Measurements from ENCODE around the gene KNTC1.

GRCh38 chr12:122584177-122584863 lies 57.3 kb downstream of the KNTC1 start:
- TF ChIP-seq RXRA (IDR thresholded peaks at IDR 0.05; ENCODE audit: insufficient read depth, low read depth, low read length) (no peak), EZH2 (IDR thresholded peaks at IDR 0.05; ENCODE audit: low read depth, low read length, severe bottlenecking) (no peak), CHD1 (IDR thresholded peaks at IDR 0.05; ENCODE audit: low read depth, low read length) (no peak), POLR2A (IDR thresholded peaks at IDR 0.05; ENCODE audit: control extremely low read depth in 1 of 2, low read depth in 2 of 2, low read length in 2 of 2) (no peak), CTCF (IDR thresholded peaks at IDR 0.05; ENCODE audit: control extremely low read depth in 1 of 3, insufficient read depth in 1 of 3, low read depth in 1 of 3, low read length in 3 of 3) (no peak), POLR2AphosphoS5 (IDR thresholded peaks at IDR 0.05; ENCODE audit: low read depth, low read length) (no peak), JUN (IDR thresholded peaks at IDR 0.05; ENCODE audit: low read depth, low read length) (no peak)
